Measurements from ENCODE around the gene LSR. TPM values are rescaled to one million over a fixed set of nuclear protein-coding genes. Genes with fewer than 3 reads are reported as not detected.

Gene LSR
- total and polyA plus RNA-seq, 2 of the 4 experiments (the other 2 are of a cell fraction), result 0.18 to 0.44 TPM

DNA sequence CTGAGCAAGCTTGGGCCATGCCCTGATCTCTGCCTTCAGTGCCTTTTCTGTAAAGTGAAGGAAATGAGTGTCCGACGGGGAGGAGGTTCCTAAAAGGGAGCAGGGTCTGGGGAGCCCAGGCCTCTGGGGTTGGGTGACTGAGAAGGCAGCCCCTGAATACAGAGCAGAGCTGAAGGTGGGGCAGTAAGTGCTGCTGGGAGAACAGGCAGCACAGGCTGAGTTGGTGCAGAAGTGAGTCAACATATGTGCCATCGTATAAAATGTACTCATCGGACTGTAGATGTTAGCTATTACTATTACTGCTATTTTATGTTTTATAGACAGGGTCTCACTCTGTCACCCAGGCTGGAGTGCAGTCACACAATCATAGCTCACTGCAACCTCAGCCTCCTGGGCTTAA, 32.5 kb downstream of the LSR start:
- no peak overlapping the region for H2AFZ ChIP-seq (replicated peaks; ENCODE audit: low read length, poor library complexity)
- no peak overlapping the region for H3K9ac ChIP-seq (ENCODE audit: low read depth, low read length)
- no peak overlapping the region for H3K56ac ChIP-seq (ENCODE audit: extremely low read depth, insufficient read depth, low read length)
- H3K18ac ChIP-seq (ENCODE audit: low read depth, low read length), result no peak overlapping the region
- TF ChIP-seq NFE2L2 (IDR thresholded peaks at IDR 0.05; ENCODE audit: low read depth, low read length) (no peak), MXI1 (IDR thresholded peaks at IDR 0.05; ENCODE audit: borderline replicate concordance, low read depth, low read length) (no peak), MAZ (IDR thresholded peaks at IDR 0.05; ENCODE audit: borderline replicate concordance, low read depth, low read length) (no peak), BHLHE40 (IDR thresholded peaks at IDR 0.05; ENCODE audit: low read depth, low read length) (no peak)
- TF ChIP-seq, protein P1, sequence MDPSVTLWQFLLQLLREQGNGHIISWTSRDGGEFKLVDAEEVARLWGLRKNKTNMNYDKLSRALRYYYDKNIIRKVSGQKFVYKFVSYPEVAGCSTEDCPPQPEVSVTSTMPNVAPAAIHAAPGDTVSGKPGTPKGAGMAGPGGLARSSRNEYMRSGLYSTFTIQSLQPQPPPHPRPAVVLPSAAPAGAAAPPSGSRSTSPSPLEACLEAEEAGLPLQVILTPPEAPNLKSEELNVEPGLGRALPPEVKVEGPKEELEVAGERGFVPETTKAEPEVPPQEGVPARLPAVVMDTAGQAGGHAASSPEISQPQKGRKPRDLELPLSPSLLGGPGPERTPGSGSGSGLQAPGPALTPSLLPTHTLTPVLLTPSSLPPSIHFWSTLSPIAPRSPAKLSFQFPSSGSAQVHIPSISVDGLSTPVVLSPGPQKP (IDR thresholded peaks at IDR 0.05; ENCODE audit: borderline replicate concordance, low read depth, low read length), result no peak
- no peak overlapping the region for H4K8ac ChIP-seq (ENCODE audit: low read depth in 2 of 2, low read length in 2 of 2)
- H2AK9ac ChIP-seq (replicated peaks; ENCODE audit: low read depth, low read length, poor library complexity), result no peak overlapping the region
- intact Hi-C loops (cut with micrococcal nuclease) (no loop called here), dilution Hi-C loops (cut with HindIII; ENCODE audit: low sequenced_read_pairs, unreplicated experiment) (no loop called here), in situ Hi-C loops (cut with MboI; ENCODE audit: low sequenced_read_pairs) (no loop called here)
- no peaks in the 10 kb centered on the region for H3K79me1 ChIP-seq (ENCODE audit: low read depth in 1 of 2, low read length in 2 of 2)
- no peak overlapping the region for H2BK15ac ChIP-seq (ENCODE audit: low read depth, low read length)
- H3K23ac ChIP-seq (ENCODE audit: low read depth, low read length), result no peak overlapping the region
- H2BK20ac ChIP-seq (ENCODE audit: low read depth, low read length), result no peak overlapping the region
- H3K4me1 ChIP-seq (ENCODE audit: control insufficient read depth, insufficient read depth, low read length), result no peaks in the 10 kb centered on the region
- no peak overlapping the region for H2AK5ac ChIP-seq (ENCODE audit: low read depth, low read length)
- peaks cover 27% of the 10 kb centered on the region for H3K27me3 ChIP-seq (ENCODE audit: control insufficient read depth, insufficient read depth, low read length)
- H3K36me3 ChIP-seq (ENCODE audit: control insufficient read depth, insufficient read depth, low read length), result peaks cover 13% of the 10 kb centered on the region; the same call in 1 of the 2 replicates
- no peak overlapping the region for H3K4me2 ChIP-seq (ENCODE audit: low read depth, low read length)
- DNase-seq (no peak), ATAC-seq (ENCODE audit: low read depth) (peak; percentile 13)
- 50% methylated on average over 2 of the region's 4 CpGs; no CpG with 5 or more reads in 1 of the 2 experiments for WGBS, 2 experiments (ENCODE audit: extremely low coverage in 2 of 2, insufficient read length in 1 of 2)
- no peak overlapping the region for H3K14ac ChIP-seq (replicated peaks; ENCODE audit: low read depth, low read length)
- no peak overlapping the region for H2BK5ac ChIP-seq (ENCODE audit: low read depth, low read length, poor library complexity, severe bottlenecking)
- H3K9me3 ChIP-seq (ENCODE audit: control insufficient read depth, insufficient read depth, low read length), result no peaks in the 10 kb centered on the region
- no peak overlapping the region for H2BK120ac ChIP-seq (ENCODE audit: low read depth, low read length)
- CTCF ChIA-PET, result interaction anchor here (1.3 kb wide), 1 partner anchor 14 kb away, joined by 3 read pairs; no protein-coding TSS in a partner anchor
- no peak overlapping the region for H3K27ac ChIP-seq (ENCODE audit: insufficient read depth, low read length)
- no peak overlapping the region for H3K4ac ChIP-seq (ENCODE audit: low read depth, low read length)
- no TSS peak for BruUV-seq (replicated peaks)
- no peaks in the 10 kb centered on the region for H4K20me1 ChIP-seq (ENCODE audit: insufficient read depth, low read length)
- no peak overlapping the region for H4K91ac ChIP-seq (ENCODE audit: insufficient read depth, low read depth, low read length)
- no peaks in the 10 kb centered on the region for H3K9me1 ChIP-seq (ENCODE audit: insufficient read depth, low read length)
- H4K5ac ChIP-seq (ENCODE audit: low read depth, low read length), result no peak overlapping the region
- POLR2A ChIA-PET (ENCODE audit: unreplicated experiment), result no interaction called here
- no peak overlapping the region for H3K4me3 ChIP-seq (ENCODE audit: insufficient read depth, low read depth, low read length)

All from IMR-90 (cell line).